H1 (cell line): ENCODE data around the gene RBM17. TPM values are rescaled to one million over a fixed set of nuclear protein-coding genes. Genes with fewer than 3 reads are reported as not detected.

Experiments
- CTCF ChIA-PET: fragments of 300-600 bp; sonication (Branson Sonifier 250); formaldehyde crosslinking; loops from one replicate; lab custom pipeline; 2021; ENCODE audit not compliant: partially characterized antibody; lab: Charles Lee
- POLR2A ChIA-PET: fragments of 300-600 bp; sonication (Branson Sonifier 250); formaldehyde crosslinking; loops from one replicate; lab custom pipeline; 2021; ENCODE audit warnings: inconsistent platforms; ENCODE audit not compliant: partially characterized antibody; lab: Charles Lee
- DNase-seq, 2 experiments: peaks; one replicate each; pipeline versions ENCODE4 v3.0.0 to v3.0.0-alpha.2; 2010 to 2022; ENCODE audit warnings: low spot score in 2 of 2, low read depth in 1 of 2, mixed read lengths in 1 of 2
- FAIRE-seq: peaks from 2 replicates; lab custom pipeline; 2011; peaks lifted over from hg19 to GRCh38; lab: Jason Lieb, UNC
- H2AFZ ChIP-seq: 2 replicates; pipeline ENCODE4 v1.8.1; 2012; ENCODE audit warnings: low read length, inconsistent platforms
- H2AK5ac ChIP-seq: 2 replicates; pipeline ENCODE4 v1.6.1; 2013; ENCODE audit warnings: low read depth, low read length
- H2BK120ac ChIP-seq: replicated peaks from 2 replicates; pipeline ENCODE3; 2013; ENCODE audit warnings: low read depth, low read length, inconsistent platforms
- H2BK12ac ChIP-seq: 2 replicates; pipeline ENCODE4 v1.6.1; 2013; ENCODE audit warnings: low read depth, low read length
- H2BK15ac ChIP-seq: 2 replicates; pipeline ENCODE4 v1.6.1; 2013; ENCODE audit warnings: low read length
- H2BK20ac ChIP-seq: 2 replicates; pipeline ENCODE4 v1.6.1; 2013; ENCODE audit warnings: low read length
- H2BK5ac ChIP-seq: 2 replicates; pipeline ENCODE4 v1.6.1; 2013; ENCODE audit warnings: low read depth, low read length
- H3K14ac ChIP-seq: 2 replicates; pipeline ENCODE4 v1.6.1; 2013; ENCODE audit warnings: inconsistent platforms; ENCODE audit not compliant: insufficient read length
- H3K18ac ChIP-seq: 2 replicates; pipeline ENCODE4 v1.6.1; 2013; ENCODE audit warnings: low read length; ENCODE audit errors: extremely low read depth
- H3K23ac ChIP-seq: 2 replicates; pipeline ENCODE4 v1.6.1; 2013; ENCODE audit warnings: inconsistent platforms; ENCODE audit not compliant: insufficient read length
- H3K23me2 ChIP-seq: 2 replicates; pipeline ENCODE4 v1.6.1; 2013; ENCODE audit warnings: low read depth, low read length
- H3K27ac ChIP-seq: 2 replicates; pipeline ENCODE4 v1.6.1; 2011; ENCODE audit warnings: low read depth, low read length, inconsistent platforms
- H3K27me3 ChIP-seq, 4 experiments: replicated peaks in 1 of 4; 1 replicate in 1 of 4; 2 replicates in 3 of 4; pipeline versions ENCODE4 v1.6.1 to v1.8.1; 2011 to 2013; ENCODE audit warnings: low read length in 3 of 4, mild to moderate bottlenecking in 3 of 4, inconsistent platforms in 2 of 4, mixed read lengths in 2 of 4, moderate library complexity in 1 of 4; ENCODE audit not compliant: control insufficient read depth in 3 of 4, insufficient read depth in 3 of 4; ENCODE audit errors: extremely low read depth in 1 of 4
- H3K36me3 ChIP-seq, 4 experiments: 2 replicates each; pipeline versions ENCODE4 v1.6.1 to v1.8.1; 2011 to 2013; ENCODE audit warnings: mild to moderate bottlenecking in 4 of 4, low read length in 3 of 4, moderate library complexity in 2 of 4, control low read depth in 1 of 4, inconsistent platforms in 1 of 4; ENCODE audit not compliant: insufficient read depth in 4 of 4, control insufficient read depth in 2 of 4
- H3K4ac ChIP-seq: replicated peaks from 2 replicates; pipeline ENCODE3; 2013; ENCODE audit warnings: low read length, low read depth, mixed read lengths, inconsistent platforms; ENCODE audit not compliant: insufficient read length
- H3K4me1 ChIP-seq, 4 experiments: replicated peaks in 1 of 4; 1 replicate in 1 of 4; 2 replicates in 3 of 4; pipeline versions ENCODE4 v1.6.1 to v1.8.1; 2011 to 2013; ENCODE audit warnings: low read length in 3 of 4, inconsistent platforms in 2 of 4, mixed read lengths in 1 of 4; ENCODE audit not compliant: insufficient read depth in 4 of 4, control insufficient read depth in 3 of 4
- H3K4me2 ChIP-seq, 2 experiments: 2 replicates each; pipeline versions ENCODE4 v1.6.1 to v1.8.1; 2011 to 2013; ENCODE audit warnings: low read depth in 2 of 2, low read length in 2 of 2, control low read depth in 1 of 2, inconsistent platforms in 1 of 2, mild to moderate bottlenecking in 1 of 2; ENCODE audit not compliant: insufficient read depth in 1 of 2
- H3K4me3 ChIP-seq, 4 experiments: fragments of 200-600, 300-600 bp in 1 of 4; sonication (generic), shearing (Covaris generic), sonication (Bioruptor Twin) in 1 of 4; 2 replicates each; pipeline versions ENCODE4 v1.5.1 to v1.8.1; 2011 to 2016; ENCODE audit warnings: low read length in 4 of 4, low read depth in 3 of 4, control low read depth in 2 of 4, inconsistent platforms in 2 of 4, mild to moderate bottlenecking in 2 of 4, mixed read lengths in 1 of 4, moderate library complexity in 1 of 4; ENCODE audit not compliant: insufficient read depth in 2 of 4; ENCODE audit errors: extremely low read depth in 1 of 4
- H3K56ac ChIP-seq: replicated peaks from 2 replicates; pipeline ENCODE3; 2013; ENCODE audit warnings: low read depth, mild to moderate bottlenecking, mixed read lengths, low read length, inconsistent platforms; ENCODE audit not compliant: insufficient read length
- H3K79me1 ChIP-seq: 2 replicates; pipeline ENCODE4 v1.6.1; 2013; ENCODE audit warnings: low read depth, low read length, control low read depth
- H3K79me2 ChIP-seq, 2 experiments: 2 replicates each; pipeline versions ENCODE4 v1.6.1 to v1.8.1; 2012 to 2013; ENCODE audit warnings: low read length in 2 of 2, mild to moderate bottlenecking in 2 of 2, inconsistent platforms in 1 of 2; ENCODE audit not compliant: insufficient read depth in 2 of 2, control insufficient read depth in 1 of 2
- H3K9ac ChIP-seq, 4 experiments: replicated peaks in 1 of 4; 1 replicate in 1 of 4; 2 replicates in 3 of 4; pipeline versions ENCODE4 v1.6.1 to v1.8.1; 2011 to 2013; ENCODE audit warnings: low read depth in 3 of 4, low read length in 3 of 4, control low read depth in 2 of 4, mild to moderate bottlenecking in 2 of 4, moderate library complexity in 2 of 4, inconsistent platforms in 1 of 4; ENCODE audit errors: extremely low read depth in 1 of 4
- H3K9me3 ChIP-seq, 2 experiments: 2 replicates each; pipeline versions ENCODE4 v1.6.1 to v1.8.1; 2012 to 2013; ENCODE audit warnings: mild to moderate bottlenecking in 2 of 2, moderate library complexity in 2 of 2, control low read depth in 1 of 2, inconsistent platforms in 1 of 2, low read depth in 1 of 2, low read length in 1 of 2, mixed read lengths in 1 of 2; ENCODE audit not compliant: insufficient read depth in 2 of 2
- H4K20me1 ChIP-seq, 2 experiments: replicated peaks in 1 of 2; 2 replicates each; pipeline versions ENCODE3 to v1.8.1; 2011 to 2013; ENCODE audit warnings: inconsistent platforms in 2 of 2, low read length in 2 of 2, mild to moderate bottlenecking in 1 of 2; ENCODE audit not compliant: insufficient read depth in 2 of 2, control insufficient read depth in 1 of 2
- H4K5ac ChIP-seq: 2 replicates; pipeline ENCODE4 v1.6.1; 2013; ENCODE audit warnings: low read length, low read depth, mixed read lengths, inconsistent platforms; ENCODE audit not compliant: insufficient read length
- H4K8ac ChIP-seq: 2 replicates; pipeline ENCODE4 v1.8.0; 2013; ENCODE audit warnings: mild to moderate bottlenecking, moderate library complexity, low read length, inconsistent platforms; ENCODE audit not compliant: insufficient read depth; ENCODE audit errors: extremely low read depth
- H4K91ac ChIP-seq: replicated peaks from 2 replicates; pipeline ENCODE3; 2013; ENCODE audit warnings: low read length, mixed read lengths, inconsistent platforms; ENCODE audit not compliant: insufficient read length
- BACH1 ChIP-seq: IDR thresholded peaks from 2 replicates; pipeline ENCODE4 v1.6.1; 2012; ENCODE audit warnings: low read length, improper control_type of control experiment
- GTF2F1 ChIP-seq: IDR thresholded peaks from 2 replicates; pipeline ENCODE4 v1.6.1; 2012; ENCODE audit warnings: low read depth, low read length, improper control_type of control experiment, borderline replicate concordance
- JUND ChIP-seq: IDR thresholded peaks from 2 replicates; pipeline ENCODE4 v1.6.1; 2011; ENCODE audit warnings: mild to moderate bottlenecking, improper control_type of control experiment, low read length
- KDM1A ChIP-seq: fragments of 200-600, 300-600 bp; sonication (generic); IDR thresholded peaks from 2 replicates; pipeline ENCODE4 v1.7.1; 2016; ENCODE audit warnings: mild to moderate bottlenecking, low read length, borderline replicate concordance
- SIRT6 ChIP-seq: IDR thresholded peaks from one replicate; pipeline ENCODE4 v1.7.1; 2012; ENCODE audit warnings: low read length, inconsistent platforms
- SP4 ChIP-seq: IDR thresholded peaks from 2 replicates; pipeline ENCODE4 v1.6.1; 2012; ENCODE audit warnings: low read length, inconsistent platforms
- SRF ChIP-seq: IDR thresholded peaks from 2 replicates; pipeline ENCODE4 v1.6.1; 2011; ENCODE audit warnings: mild to moderate bottlenecking, low read depth, low read length, moderate library complexity
- TBP ChIP-seq: IDR thresholded peaks from 2 replicates; pipeline ENCODE4 v1.6.1; 2011; ENCODE audit warnings: low read depth, low read length, improper control_type of control experiment
- TCF12 ChIP-seq: IDR thresholded peaks from 2 replicates; pipeline ENCODE4 v1.6.1; 2011; ENCODE audit warnings: low read depth, mild to moderate bottlenecking, low read length
- WGBS, 2 experiments: shearing (Covaris generic) in 1 of 2; methylation state at CpG; one replicate each; pipeline versions ENCODE4 v1.1.6 to v1.1.7; 2013 to 2015; ENCODE audit warnings: low lambda C conversion rate in 2 of 2, mixed read lengths in 2 of 2, inconsistent platforms in 1 of 2, low coverage in 1 of 2, missing lambda C conversion rate in 1 of 2; ENCODE audit not compliant: insufficient replicate concordance in 2 of 2, insufficient coverage in 1 of 2, insufficient read length in 1 of 2; ENCODE audit errors: extremely low coverage in 1 of 2, missing lambda C conversion rate in 1 of 2; 5-methylcytosine and 5-hydroxymethylcytosine counted together
- polyA plus RNA-seq, 7 experiments: library from polyadenylated mRNA; depleted of rRNA in 3 of 7; stranded (reverse) in 5 of 7; unstranded in 2 of 7; fragments of >200 nt in 5 of 7; fragments of 200-250 nt in 2 of 7; gene quantifications; 1 replicate in 5 of 7; 2 replicates in 1 of 7; 4 replicates in 1 of 7; pipeline versions ENCODE4 v1.2.1 to v1.2.3, GENCODE V29; 2011 to 2013; ENCODE audit warnings: missing spikeins in 2 of 7, mixed read lengths in 2 of 7
- total RNA-seq: library from RNA; stranded (reverse); fragmentation: NEBNext Ultra II Directional; extraction: Animal tissue kit (Norgen Biotek cat#: 25700); gene quantifications from 2 replicates; pipeline ENCODE4 v1.2.1, GENCODE V29; 2021
- TF ChIP-seq, protein P1 (sequence below), 3 experiments: IDR thresholded peaks; 1 replicate in 2 of 3; 2 replicates in 1 of 3; pipeline versions ENCODE4 v1.5.1 to v1.6.1; 2011; ENCODE audit warnings: low read length in 3 of 3, mild to moderate bottlenecking in 3 of 3, inconsistent platforms in 2 of 3, low read depth in 1 of 3, moderate library complexity in 1 of 3; ENCODE audit not compliant: insufficient read depth in 1 of 3; ENCODE audit errors: control extremely low read depth in 1 of 3

Gene RBM17
- total and polyA plus RNA-seq, 2 of the 8 experiments (the other 6 are each of a cell fraction or from before 2014, with no cell fraction given): 15.7 to 128 TPM

GRCh38 chr10:6053816-6054631 is 34.8 kb upstream of the RBM17 start:
- H2BK120ac ChIP-seq: no peak overlapping the region
- H3K27ac ChIP-seq: no peak overlapping the region
- peaks cover 0 to 2% (median 0%) of the 10 kb centered on the region in 4 experiments; a peak in 1 of 7 replicates for H3K4me1 ChIP-seq
- no peak overlapping the region for H3K23ac ChIP-seq
- H3K23me2 ChIP-seq: no peaks in the 10 kb centered on the region
- H3K4me2 ChIP-seq: no peak overlapping the region
- H4K20me1 ChIP-seq: no peaks in the 10 kb centered on the region
- H3K36me3 ChIP-seq: no peaks in the 10 kb centered on the region
- H2BK20ac ChIP-seq: no peak overlapping the region
- H3K56ac ChIP-seq: no peak overlapping the region
- peak in 1 of 2 experiments; percentile 34 for DNase-seq
- no peaks in the 10 kb centered on the region for H3K27me3 ChIP-seq
- no peaks in the 10 kb centered on the region for H3K79me1 ChIP-seq
- no peak overlapping the region for H2BK12ac ChIP-seq
- no peak overlapping the region for H2BK15ac ChIP-seq
- no peak overlapping the region for H3K14ac ChIP-seq
- FAIRE-seq: no peak
- 87% methylated on average over 18 of the region's 18 CpGs; no CpG with 5 or more reads in 1 of the 2 experiments for WGBS, 2 experiments
- no peak overlapping the region for H3K4me3 ChIP-seq
- H4K91ac ChIP-seq: no peak overlapping the region
- no peak overlapping the region for H3K4ac ChIP-seq
- no peak overlapping the region for H4K5ac ChIP-seq
- H3K79me2 ChIP-seq: no peaks in the 10 kb centered on the region
- H2AFZ ChIP-seq: no peak overlapping the region
- no peaks in the 10 kb centered on the region for H3K9me3 ChIP-seq
- no peak overlapping the region for H3K9ac ChIP-seq
- CTCF ChIA-PET: interaction anchor here (0.7 to 1.3 kb wide), 4 partner anchors 11 to 32 kb away, joined by 3 to 5 read pairs (median 3); no protein-coding TSS in a partner anchor
- H3K18ac ChIP-seq: no peak overlapping the region
- no peak overlapping the region for H2AK5ac ChIP-seq
- POLR2A ChIA-PET: interaction anchor here (0.7 to 1.0 kb wide), 2 partner anchors 9 to 149 kb away, joined by 3 read pairs; partner anchors contain the start of gene PFKFB3
- H2BK5ac ChIP-seq: no peak overlapping the region
- peak overlapping the region; percentile 17; the same call in 1 of the 2 replicates for H4K8ac ChIP-seq
- TF ChIP-seq JUND (no peak), BACH1 (no peak), TCF12 (no peak), SRF (no peak), SIRT6 (no peak), SP4 (no peak), KDM1A (no peak), GTF2F1 (no peak), TBP (no peak)
- TF ChIP-seq, protein P1, sequence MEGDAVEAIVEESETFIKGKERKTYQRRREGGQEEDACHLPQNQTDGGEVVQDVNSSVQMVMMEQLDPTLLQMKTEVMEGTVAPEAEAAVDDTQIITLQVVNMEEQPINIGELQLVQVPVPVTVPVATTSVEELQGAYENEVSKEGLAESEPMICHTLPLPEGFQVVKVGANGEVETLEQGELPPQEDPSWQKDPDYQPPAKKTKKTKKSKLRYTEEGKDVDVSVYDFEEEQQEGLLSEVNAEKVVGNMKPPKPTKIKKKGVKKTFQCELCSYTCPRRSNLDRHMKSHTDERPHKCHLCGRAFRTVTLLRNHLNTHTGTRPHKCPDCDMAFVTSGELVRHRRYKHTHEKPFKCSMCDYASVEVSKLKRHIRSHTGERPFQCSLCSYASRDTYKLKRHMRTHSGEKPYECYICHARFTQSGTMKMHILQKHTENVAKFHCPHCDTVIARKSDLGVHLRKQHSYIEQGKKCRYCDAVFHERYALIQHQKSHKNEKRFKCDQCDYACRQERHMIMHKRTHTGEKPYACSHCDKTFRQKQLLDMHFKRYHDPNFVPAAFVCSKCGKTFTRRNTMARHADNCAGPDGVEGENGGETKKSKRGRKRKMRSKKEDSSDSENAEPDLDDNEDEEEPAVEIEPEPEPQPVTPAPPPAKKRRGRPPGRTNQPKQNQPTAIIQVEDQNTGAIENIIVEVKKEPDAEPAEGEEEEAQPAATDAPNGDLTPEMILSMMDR (IDR thresholded peaks at IDR 0.05; ENCODE audit: control extremely low read depth in 1 of 3, insufficient read depth in 1 of 3, low read depth in 1 of 3, low read length in 3 of 3): no peak
